ENCODE data around the gene SLC24A3.

SLC24A3 gene

DNA sequence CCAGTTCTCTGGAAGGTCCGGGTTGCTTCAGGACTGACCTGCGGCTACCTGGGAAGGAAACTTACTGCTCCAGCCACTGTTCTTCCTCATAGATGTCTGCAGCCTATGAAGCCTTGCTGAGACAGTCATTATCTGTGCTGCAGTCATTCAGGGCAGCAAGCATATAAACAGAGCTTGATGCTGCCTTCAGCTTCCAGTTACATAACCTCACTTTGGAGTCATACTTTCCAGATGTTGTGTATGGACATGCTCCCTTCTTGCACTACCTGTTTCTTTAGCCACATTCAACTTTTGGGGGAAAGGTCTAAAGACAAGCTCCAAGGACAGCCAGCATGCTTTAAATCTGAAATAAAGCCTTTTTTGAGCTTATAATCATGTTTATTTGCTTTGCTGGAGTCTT lies 98.1 kb downstream of the SLC24A3 start:
- no peak for DNase-seq

DNA sequence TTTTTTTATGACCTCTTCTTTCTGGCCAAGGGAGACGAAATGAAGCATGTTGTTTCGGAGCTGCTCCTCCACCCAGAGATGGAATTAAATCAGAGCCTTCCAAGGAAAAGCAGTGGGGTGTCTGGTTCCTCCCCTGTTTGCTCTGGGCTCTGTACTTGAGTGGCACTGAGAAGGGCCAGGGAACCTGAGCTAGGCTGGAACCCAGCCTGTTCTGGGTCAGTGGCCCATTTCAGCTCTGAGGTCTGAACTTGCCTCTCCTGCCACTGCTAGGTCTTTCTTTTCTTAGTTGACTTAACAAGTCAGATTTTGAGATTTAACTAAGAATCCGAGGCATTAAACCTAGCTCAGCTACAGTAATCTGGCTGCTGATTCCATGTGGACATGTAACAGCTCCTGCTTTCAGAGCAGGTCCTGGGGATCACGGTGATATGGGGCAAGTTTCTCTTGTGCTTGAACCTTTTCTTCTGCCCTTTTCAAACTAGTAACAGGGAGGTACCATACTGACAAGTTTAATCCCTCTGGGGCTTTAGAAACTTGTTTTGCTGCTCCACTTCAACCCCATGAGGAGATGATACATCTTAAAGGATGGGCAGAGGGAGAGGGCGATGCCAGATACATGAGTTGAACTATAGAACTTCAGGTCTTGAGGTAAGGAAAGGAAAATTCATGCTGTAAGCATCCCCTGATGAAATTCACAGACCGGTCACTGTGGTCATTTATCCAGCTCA lies 101.1 kb downstream of the SLC24A3 start:
- no peak for DNase-seq

DNA sequence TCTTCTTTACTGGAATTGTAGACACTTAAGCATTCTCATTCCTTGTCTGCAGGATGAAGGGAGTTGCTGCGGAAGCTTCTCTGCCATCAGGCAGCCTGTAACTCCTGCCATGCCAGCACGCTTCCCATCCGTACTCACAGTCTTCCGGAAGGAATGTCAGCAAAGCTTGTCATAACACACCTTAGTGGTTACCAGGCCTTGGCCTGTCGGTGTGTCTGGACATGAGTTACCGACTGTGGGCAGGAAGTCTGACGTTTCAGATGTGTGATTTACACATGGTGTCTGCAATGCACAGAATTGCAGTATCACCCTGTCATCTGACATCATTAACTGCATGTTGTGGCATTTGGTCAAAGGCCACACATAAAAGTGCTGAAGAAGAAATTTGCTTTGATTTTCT lies 102.2 kb downstream of the SLC24A3 start:
- DNase-seq = no peak

- DNase-seq = no peak
Measured at GRCh38 chr20:19317237-19318069, 105.0 kb downstream of the SLC24A3 start.

- DNase-seq = no peak
Measured at GRCh38 chr20:19318610-19319009, 106.2 kb downstream of the SLC24A3 start.

DNA sequence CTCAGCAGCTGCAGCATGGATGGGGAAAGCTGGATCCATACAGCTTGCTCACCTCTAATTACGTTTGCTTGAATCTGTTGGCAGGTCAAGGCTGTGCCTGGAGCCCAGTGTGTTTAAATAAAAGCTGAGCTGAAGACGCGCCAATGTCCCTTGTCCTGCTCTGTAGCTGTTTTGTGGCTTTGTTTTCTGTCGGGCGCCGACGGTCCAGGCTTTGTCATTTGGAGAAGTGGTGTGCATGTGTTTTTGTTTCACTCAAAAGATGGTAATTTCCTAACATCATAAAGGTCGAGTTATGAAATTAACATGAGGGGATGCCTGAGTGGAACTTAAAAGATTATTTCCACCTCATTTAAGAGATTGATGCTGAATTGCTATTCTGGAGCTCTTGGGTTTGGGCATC lies 107.6 kb downstream of the SLC24A3 start:
- no peak for DNase-seq

GRCh38 chr20:19321176-19321575 lies 108.7 kb downstream of the SLC24A3 start:
- DNase-seq = no peak

GRCh38 chr20:19322061-19322985 lies 109.9 kb downstream of the SLC24A3 start:
- DNase-seq = no peak

DNA sequence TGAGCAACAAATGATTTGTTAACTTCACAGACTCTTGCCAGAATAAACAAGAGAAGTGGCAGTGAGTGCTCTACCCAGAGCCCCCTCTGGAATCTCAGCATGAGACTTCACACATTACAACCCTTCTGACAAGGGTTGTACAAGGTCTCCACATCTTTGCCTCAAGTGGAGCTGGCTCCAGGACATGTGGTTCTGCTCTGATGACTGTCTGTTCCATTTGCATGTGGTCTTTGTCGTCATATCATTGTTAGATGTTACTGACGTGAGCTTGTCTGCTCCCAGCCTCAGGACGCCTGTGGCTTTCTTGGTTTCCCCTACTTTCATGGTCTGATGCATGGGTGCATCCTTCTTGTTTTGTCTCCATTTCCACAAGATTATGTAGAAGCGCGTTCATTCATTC lies 115.0 kb downstream of the SLC24A3 start:
- no peak for DNase-seq

GRCh38 chr20:19328676-19329075 lies 116.2 kb downstream of the SLC24A3 start:
- DNase-seq = no peak

DNA sequence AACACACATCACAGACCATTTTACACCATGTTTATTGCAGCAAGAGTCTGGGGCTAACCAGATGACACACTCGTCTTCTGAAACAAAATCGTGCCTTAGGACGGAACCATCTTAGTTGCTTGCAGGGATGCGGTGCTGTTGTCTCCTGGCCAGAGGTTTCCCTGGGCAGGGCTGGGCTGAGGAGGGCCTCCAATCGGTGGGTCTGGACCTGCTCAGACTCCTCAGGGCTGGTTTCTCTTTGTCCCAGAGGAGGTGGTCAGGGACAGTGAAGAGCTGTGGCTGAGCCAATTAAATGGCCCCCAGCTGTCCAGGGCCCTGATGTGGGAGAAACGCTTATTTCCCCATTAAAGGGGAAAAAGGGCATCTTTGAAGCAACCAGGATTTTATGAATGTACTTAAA lies 117.6 kb downstream of the SLC24A3 start:
- no peak for DNase-seq

DNA sequence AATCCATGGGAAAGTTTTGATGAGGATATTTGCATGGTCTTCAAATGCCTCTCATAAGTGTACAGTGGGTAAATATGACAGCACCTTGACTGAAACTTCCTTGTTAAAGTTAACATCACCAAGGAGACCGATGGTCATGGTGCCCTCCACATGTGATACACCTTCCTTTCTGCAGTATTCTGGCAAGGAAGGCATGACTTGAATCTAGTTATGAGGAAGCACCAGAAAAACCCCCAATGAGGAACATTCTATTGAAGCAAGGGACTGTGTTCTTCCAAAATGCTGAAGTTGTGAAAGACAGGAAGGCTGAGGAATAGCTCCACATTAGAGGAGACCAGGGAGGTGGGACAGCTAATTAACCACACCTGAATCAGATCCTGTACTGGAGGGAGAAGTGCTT lies 118.3 kb downstream of the SLC24A3 start:
- no peak for DNase-seq

- no peak for DNase-seq
Measured at GRCh38 chr20:19333563-19333962, 121.1 kb downstream of the SLC24A3 start.

- DNase-seq = no peak
Measured at GRCh38 chr20:19335341-19335740, 122.9 kb downstream of the SLC24A3 start.

DNA sequence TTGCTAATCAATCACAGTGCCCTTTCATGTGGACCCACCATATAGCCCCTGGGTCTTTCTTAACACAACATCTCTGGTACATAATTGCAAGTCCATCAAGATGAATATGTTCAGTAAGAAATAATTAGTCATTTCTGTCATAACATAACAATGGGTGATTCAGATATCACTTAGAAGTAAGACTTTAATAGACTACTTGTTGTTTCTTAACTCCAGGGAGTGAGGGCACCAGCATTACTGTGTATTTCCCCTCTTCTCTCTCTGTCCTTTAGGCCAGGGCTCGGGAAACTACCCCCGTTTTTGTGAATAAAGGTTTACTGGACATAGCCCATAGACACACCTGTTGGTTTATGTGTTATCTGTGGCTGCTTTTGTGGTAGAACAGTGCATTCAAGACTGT lies 123.5 kb downstream of the SLC24A3 start:
- DNase-seq = no peak

DNA sequence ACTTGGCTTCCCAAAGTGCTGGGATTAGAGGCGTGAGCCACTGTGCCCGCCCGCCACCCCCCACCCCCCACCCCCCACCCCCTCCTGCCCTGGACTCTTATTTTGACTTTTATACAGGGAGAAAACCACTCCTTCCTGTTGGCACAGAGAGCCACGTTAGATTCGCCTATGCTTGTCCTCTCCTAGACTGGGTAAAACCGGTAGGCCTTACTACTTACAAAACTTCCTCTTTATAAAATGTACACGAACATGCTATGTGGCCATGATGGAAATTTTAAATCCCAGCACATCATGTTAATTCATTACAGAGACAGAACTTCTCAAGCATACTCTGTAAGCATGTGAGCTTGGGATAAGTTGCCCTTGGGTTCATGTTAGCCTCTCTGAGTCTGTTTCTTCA lies 124.2 kb downstream of the SLC24A3 start:
- no peak for DNase-seq

DNA sequence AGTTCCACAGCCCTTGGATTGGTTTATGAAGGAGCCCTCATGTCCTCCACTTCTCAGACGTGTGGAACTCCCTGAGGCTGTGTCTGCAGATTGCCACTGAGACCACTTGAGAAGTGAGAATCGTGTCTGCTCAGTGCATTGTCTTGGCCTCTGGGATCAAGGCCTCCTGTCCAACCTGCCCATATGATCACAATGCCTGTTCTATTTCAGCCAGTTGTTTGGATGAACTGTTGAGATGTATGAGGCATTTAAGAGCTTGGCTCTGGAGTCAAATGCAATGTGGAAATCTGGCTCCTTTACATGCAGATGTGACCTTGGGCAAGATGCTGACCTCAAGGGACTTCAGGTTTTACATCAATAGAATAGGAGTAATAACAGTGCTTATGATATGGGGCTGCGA lies 125.9 kb downstream of the SLC24A3 start:
- no peak for DNase-seq

GRCh38 chr20:19338960-19339359 lies 126.5 kb downstream of the SLC24A3 start:
- no peak for DNase-seq

DNA sequence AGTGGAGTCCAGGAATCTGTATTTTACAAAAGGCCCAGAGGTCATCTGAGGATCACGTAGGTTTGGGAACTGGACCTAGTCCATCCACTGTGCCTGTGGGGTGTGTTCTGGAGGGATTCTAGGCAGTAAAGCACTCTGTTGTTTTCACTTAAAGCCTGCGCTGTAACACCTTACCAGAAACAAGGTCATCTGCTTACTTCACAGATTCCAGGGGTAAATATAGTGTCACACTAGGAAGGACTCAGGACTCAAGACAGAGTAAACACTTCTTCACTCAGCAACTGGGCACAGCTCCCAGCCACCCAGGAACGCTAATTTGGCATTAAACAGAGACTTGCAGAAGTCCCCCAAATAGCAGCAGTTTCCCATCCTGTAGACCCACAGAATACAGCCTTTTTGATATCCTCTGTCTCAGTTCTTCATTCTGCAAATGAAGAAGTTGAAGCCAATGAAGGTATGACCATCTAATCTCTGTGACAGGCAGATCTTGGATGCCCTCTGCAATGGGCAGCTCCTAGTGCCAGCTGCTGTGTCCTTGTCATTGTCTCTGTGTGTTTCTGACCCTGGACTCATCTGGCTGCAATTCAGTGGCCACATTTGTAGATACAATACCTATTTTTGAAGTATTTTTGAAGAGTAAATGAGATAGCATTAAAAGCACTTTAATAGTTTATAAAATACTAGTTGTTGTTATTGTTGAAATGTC lies 129.1 kb downstream of the SLC24A3 start:
- no peak for DNase-seq

DNA sequence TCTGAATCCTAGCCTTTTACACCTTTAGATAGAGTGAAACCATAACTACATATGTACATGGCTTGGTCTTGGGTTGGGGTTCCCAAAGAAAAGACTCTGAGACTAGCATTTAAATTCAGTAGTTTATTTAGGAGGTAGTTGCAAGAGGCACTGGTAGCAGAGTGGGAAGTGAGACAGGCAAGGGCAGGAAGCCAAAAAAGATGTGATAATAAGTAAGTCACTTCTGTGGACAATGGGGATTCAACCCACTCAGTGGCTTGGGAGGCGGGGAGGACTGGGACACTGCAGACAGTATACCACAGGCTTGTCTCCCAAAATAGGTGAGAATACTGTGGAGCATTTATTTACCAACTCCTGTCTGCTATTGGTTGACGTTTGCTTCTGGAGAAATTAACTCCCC lies 131.9 kb downstream of the SLC24A3 start:
- DNase-seq = no peak

DNA sequence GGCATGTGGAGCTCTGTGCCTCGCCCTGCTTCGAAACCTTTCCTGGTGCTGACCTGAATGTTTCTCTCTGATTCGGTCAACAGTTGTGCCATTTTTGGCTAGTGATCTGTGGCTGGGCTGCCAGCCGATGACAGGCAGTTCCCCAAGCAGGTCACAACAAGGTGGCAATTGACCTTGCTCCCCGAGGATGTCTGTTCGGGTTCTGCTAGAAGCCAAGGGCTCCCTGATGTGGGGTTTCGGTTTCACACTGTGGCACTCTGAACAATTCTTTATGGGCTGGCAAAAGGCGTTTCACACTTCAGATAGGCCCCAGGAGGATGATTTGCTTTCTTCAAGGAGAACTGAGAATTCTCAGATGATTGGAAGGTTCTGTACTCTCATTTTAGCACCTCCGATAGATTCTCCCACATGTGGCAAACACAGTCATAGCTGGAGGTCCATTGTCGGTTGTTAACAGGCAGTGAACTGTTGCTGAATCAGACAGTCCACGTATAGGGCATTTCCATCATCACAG lies 135.6 kb downstream of the SLC24A3 start:
- no peak for DNase-seq

DNA sequence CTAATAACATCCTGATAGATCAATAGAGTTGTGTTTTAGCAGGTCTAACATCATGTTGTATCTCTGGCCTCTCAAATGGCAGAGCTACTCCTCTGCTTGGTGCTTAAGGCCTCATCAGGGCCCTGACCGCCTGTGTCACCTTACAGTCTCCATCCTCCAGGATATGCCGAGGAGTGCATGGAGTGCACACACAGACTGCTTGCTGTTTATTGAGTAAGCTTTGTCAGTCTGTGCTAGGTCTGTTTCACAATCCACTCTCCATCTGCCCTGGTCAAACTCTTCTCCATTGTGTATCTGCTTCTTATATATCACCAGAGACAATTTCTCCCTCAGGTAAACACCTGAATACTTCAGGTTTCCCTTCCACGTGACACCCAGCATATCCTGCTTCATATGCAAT lies 136.1 kb downstream of the SLC24A3 start:
- DNase-seq = no peak

GRCh38 chr20:19349879-19350278 lies 137.4 kb downstream of the SLC24A3 start:
- DNase-seq = no peak
